Erythroblast (primary cell): Measurements from ENCODE around the gene TPX2.

Experiments used
- DNase-seq, 2 experiments: peaks; one replicate each; lab custom pipeline; 2025; lab: John Stamatoyannopoulos, UW
- GATA1 ChIP-seq: IDR thresholded peaks from 2 replicates; pipeline ENCODE4 v1.6.1; 2011; ENCODE audit warnings: low read depth, mild to moderate bottlenecking, control low read depth, low read length, moderate library complexity
- POLR2A ChIP-seq: IDR thresholded peaks from 2 replicates; pipeline ENCODE4 v1.6.1; 2011; ENCODE audit warnings: mild to moderate bottlenecking, low read length

The TPX2 gene

GRCh38 chr20:31738729-31739549 is at the start of gene TPX2:
Gene TPX2 (plus strand): TSS chr20:31739290. CDS start chr20:31757477, 18,187 bp downstream.
- peak; percentile 96 to 97 for DNase-seq
- TF ChIP-seq POLR2A (peak; percentile 95), GATA1 (no peak)

- TF ChIP-seq GATA1: no peak
- TF ChIP-seq POLR2A: no peak
- DNase-seq: no peak
Measured at GRCh38 chr20:31690124-31690666, 48.9 kb upstream of the TPX2 start.

GRCh38 chr20:31691646-31692275 is 47.3 kb upstream of the TPX2 start:
- peak in 1 of 2 experiments; percentile 22 for DNase-seq
- TF ChIP-seq POLR2A: no peak

GRCh38 chr20:31693402-31693801 is 45.7 kb upstream of the TPX2 start:
- no peak for TF ChIP-seq GATA1
- TF ChIP-seq POLR2A: no peak
- DNase-seq: no peak

- TF ChIP-seq GATA1 (no peak), POLR2A (no peak)
- DNase-seq: peak in 1 of 2 experiments; percentile 40
Measured at GRCh38 chr20:31693987-31694661, 45.0 kb upstream of the TPX2 start.

GRCh38 chr20:31694842-31695593 is 44.1 kb upstream of the TPX2 start:
- TF ChIP-seq POLR2A: no peak
- no peak for DNase-seq

GRCh38 chr20:31695849-31696804 is 43.0 kb upstream of the TPX2 start:
- no peak for DNase-seq
- TF ChIP-seq POLR2A (no peak), GATA1 (no peak)

- no peak for TF ChIP-seq POLR2A
Measured at GRCh38 chr20:31698243-31698802, 40.8 kb upstream of the TPX2 start.

GRCh38 chr20:31698803-31699718 is 40.0 kb upstream of the TPX2 start:
- peak; percentile 65 to 88 for DNase-seq

More at GRCh38 chr20:31698243-31698802, 40.8 kb upstream of the TPX2 start:
- no peak for DNase-seq

GRCh38 chr20:31699801-31700728 is 39.0 kb upstream of the TPX2 start:
- TF ChIP-seq POLR2A: no peak
- TF ChIP-seq GATA1: no peak
- DNase-seq: no peak

More at GRCh38 chr20:31698803-31699718, 40.0 kb upstream of the TPX2 start:
- TF ChIP-seq GATA1 (no peak), POLR2A (no peak)
